Endothelial cell of umbilical vein (primary cell): ENCODE data around the gene TUBA4A. TPM values are rescaled to one million over a fixed set of nuclear protein-coding genes. Genes with fewer than 3 reads are reported as not detected.

Experiments
- BruUV-seq: library from RNA; stranded (reverse); fragments of 400-500 nt; replicated peaks from 2 replicates; lab custom pipeline; 2021; lab: Mats Ljungman, UMichigan
- CTCF ChIA-PET: fragments of 300-600, 350-600 bp; sonication (Branson Sonifier 250); formaldehyde crosslinking; loops from one replicate; lab custom pipeline; 2021; ENCODE audit warnings: antibody characterized with exemption, inconsistent platforms; lab: Charles Lee
- POLR2A ChIA-PET: fragments of 300-600, 350-600 bp; sonication (Branson Sonifier 250); formaldehyde crosslinking; loops from one replicate; lab custom pipeline; 2021; ENCODE audit warnings: antibody characterized with exemption, inconsistent platforms; lab: Charles Lee
- DNase-seq: peaks from one replicate; pipeline ENCODE4 v3.0.0-alpha.2; 2011; ENCODE audit warnings: low read depth, low spot score
- FAIRE-seq: peaks from 2 replicates; lab custom pipeline; 2011; peaks lifted over from hg19 to GRCh38; lab: Jason Lieb, UNC
- H2AFZ ChIP-seq: 2 replicates; pipeline ENCODE4 v1.6.0; 2012; ENCODE audit warnings: low read depth, low read length, control low read depth, inconsistent platforms
- H3K27ac ChIP-seq: 2 replicates; pipeline ENCODE4 v1.5.1; 2011; ENCODE audit warnings: low read depth, mild to moderate bottlenecking, control low read depth, low read length, moderate library complexity; ENCODE audit not compliant: insufficient read depth
- H3K27me3 ChIP-seq, 2 experiments: 2 replicates each; pipeline versions ENCODE4 v1.6.0 to v1.6.1; 2011; ENCODE audit warnings: low read length in 2 of 2, mixed read lengths in 1 of 2; ENCODE audit not compliant: control insufficient read depth in 2 of 2, insufficient read depth in 2 of 2
- H3K36me3 ChIP-seq, 2 experiments: 2 replicates in 1 of 2; 3 replicates in 1 of 2; pipeline ENCODE4 v1.5.1; 2011; ENCODE audit warnings: low read length in 2 of 2, mild to moderate bottlenecking in 1 of 2, moderate library complexity in 1 of 2; ENCODE audit not compliant: control insufficient read depth in 2 of 2, insufficient read depth in 2 of 2; ENCODE audit errors: extremely low read depth in 1 of 2
- H3K4me1 ChIP-seq: 3 replicates; pipeline ENCODE4 v1.5.1; 2011; ENCODE audit warnings: mild to moderate bottlenecking, low read length; ENCODE audit not compliant: control insufficient read depth, insufficient read depth; ENCODE audit errors: extremely low read depth
- H3K4me2 ChIP-seq: 2 replicates; pipeline ENCODE4 v1.6.1; 2011; ENCODE audit warnings: low read length, control low read depth, mixed read lengths; ENCODE audit not compliant: insufficient read depth
- H3K4me3 ChIP-seq, 3 experiments: fragments of 200-600 bp in 1 of 3; sonication (generic), shearing (Covaris generic) in 1 of 3; replicated peaks in 1 of 3; 2 replicates each; pipeline ENCODE4 v1.5.1; 2011 to 2016; ENCODE audit warnings: control low read depth in 3 of 3, low read length in 3 of 3, mild to moderate bottlenecking in 2 of 3, inconsistent platforms in 1 of 3, low read depth in 1 of 3, moderate library complexity in 1 of 3; ENCODE audit not compliant: insufficient read depth in 1 of 3
- H3K79me2 ChIP-seq: 2 replicates; pipeline ENCODE4 v1.6.0; 2012; ENCODE audit warnings: low read length, inconsistent platforms; ENCODE audit not compliant: control insufficient read depth, insufficient read depth
- H3K9ac ChIP-seq: replicated peaks from 2 replicates; pipeline ENCODE3; 2011; ENCODE audit warnings: low read length, control low read depth; ENCODE audit not compliant: insufficient read depth; ENCODE audit errors: extremely low read depth
- H3K9me1 ChIP-seq: replicated peaks from 3 replicates; pipeline ENCODE4 v1.6.0; 2011; ENCODE audit warnings: mild to moderate bottlenecking, low read length; ENCODE audit not compliant: control insufficient read depth, insufficient read depth; ENCODE audit errors: extremely low read depth
- H3K9me3 ChIP-seq: replicated peaks from 2 replicates; pipeline ENCODE4 v1.5.1; 2012; ENCODE audit warnings: low read length, inconsistent platforms; ENCODE audit not compliant: control insufficient read depth, insufficient read depth
- H4K20me1 ChIP-seq: replicated peaks from 2 replicates; pipeline ENCODE3; 2011; ENCODE audit warnings: mild to moderate bottlenecking, low read length; ENCODE audit not compliant: control insufficient read depth, insufficient read depth; ENCODE audit errors: extremely low read depth
- CTCF ChIP-seq, 2 donors: IDR thresholded peaks; 1 replicate in 1 of 2; 2 replicates in 1 of 2; pipeline ENCODE4 v1.5.1; 2011; ENCODE audit warnings: low read length in 2 of 2, mild to moderate bottlenecking in 2 of 2, moderate library complexity in 2 of 2, control low read depth in 1 of 2, inconsistent platforms in 1 of 2, low read depth in 1 of 2; ENCODE audit not compliant: insufficient read depth in 1 of 2; ENCODE audit errors: extremely low read depth in 1 of 2
- EZH2 ChIP-seq: IDR thresholded peaks from 2 replicates; pipeline ENCODE4 v1.6.1; 2012; ENCODE audit warnings: borderline replicate concordance, low read depth, mild to moderate bottlenecking, moderate library complexity, low read length, inconsistent platforms; ENCODE audit not compliant: severe bottlenecking
- dilution Hi-C: fragments of 300-500 bp; cut with MboI; formaldehyde crosslinking; loops from one replicate; pipeline ENCODE4 v1.15.0; 2019; ENCODE audit warnings: low sequenced_read_pairs; ENCODE audit not compliant: extremely low pct_ligation_motif_present
- intact Hi-C: fragments of 100-400 bp; cut with micrococcal nuclease; formaldehyde crosslinking; loops from one replicate; pipeline ENCODE4 v1.10.0; 2022
- polyA plus RNA-seq, 4 experiments: library from polyadenylated mRNA; depleted of rRNA in 3 of 4; stranded (reverse) in 3 of 4; unstranded in 1 of 4; fragments of >200 nt; gene quantifications; 2 replicates each; pipeline versions ENCODE4 v1.2.1 to v1.2.3, GENCODE V29; 2011 to 2012; ENCODE audit warnings: missing spikeins in 1 of 4
- total RNA-seq: library from RNA; stranded (reverse); gene quantifications from 2 replicates; pipeline ENCODE4 v1.2.3, GENCODE V29; 2021

TUBA4A gene
- total and polyA plus RNA-seq, 2 donors (not counting 3 experiments of a cell fraction or from before 2014, with no cell fraction given): 16.5 to 24.8 TPM

GRCh38 chr2:219297766-219298456 is 44.2 kb upstream of the TUBA4A start:
- Histone ChIP-seq H3K4me2 (no peak overlapping the region), H3K9me3 (no peaks in the 10 kb centered on the region), H3K4me1 (peaks cover 4% of the 10 kb centered on the region), H3K27me3 (peaks cover 3 to 12% of the 10 kb centered on the region in 2 experiments), H3K36me3 (no peaks in the 10 kb centered on the region), H4K20me1 (no peaks in the 10 kb centered on the region), H3K79me2 (no peaks in the 10 kb centered on the region), H3K27ac (no peak overlapping the region), H3K9me1 (no peaks in the 10 kb centered on the region), H2AFZ (no peak overlapping the region), H3K4me3 (no peak overlapping the region), H3K9ac (no peak overlapping the region)
- peak; percentile 16 to 19 for TF ChIP-seq CTCF (IDR thresholded peaks at IDR 0.05; ENCODE audit: extremely low read depth in 1 of 2, insufficient read depth in 1 of 2, low read depth in 1 of 2, low read length in 2 of 2)
- TF ChIP-seq EZH2: no peak
- CTCF ChIA-PET: interaction anchor here (0.8 to 11.2 kb wide), 8 partner anchors 16 to 268 kb away, joined by 3 to 253 read pairs (median 4); partner anchors contain the start of gene DNAJB2
- dilution Hi-C loops (no loop called here), intact Hi-C loops (loop anchor here (1.0 to 5.0 kb wide), 5 partner anchors 89 to 316 kb away; partner anchors contain the start of genes DNPEP and NHEJ1)
- FAIRE-seq: no peak
- BruUV-seq: no TSS peak
- no peak for DNase-seq
- POLR2A ChIA-PET: no interaction called here
